ENCODE measurements around the gene PIH1D1. TPM values are rescaled to one million over a fixed set of nuclear protein-coding genes. Genes with fewer than 3 reads are reported as not detected.

The PIH1D1 gene
- total and polyA plus RNA-seq, 2 experiments from 2014 or later = 103 to 164 TPM

DNA sequence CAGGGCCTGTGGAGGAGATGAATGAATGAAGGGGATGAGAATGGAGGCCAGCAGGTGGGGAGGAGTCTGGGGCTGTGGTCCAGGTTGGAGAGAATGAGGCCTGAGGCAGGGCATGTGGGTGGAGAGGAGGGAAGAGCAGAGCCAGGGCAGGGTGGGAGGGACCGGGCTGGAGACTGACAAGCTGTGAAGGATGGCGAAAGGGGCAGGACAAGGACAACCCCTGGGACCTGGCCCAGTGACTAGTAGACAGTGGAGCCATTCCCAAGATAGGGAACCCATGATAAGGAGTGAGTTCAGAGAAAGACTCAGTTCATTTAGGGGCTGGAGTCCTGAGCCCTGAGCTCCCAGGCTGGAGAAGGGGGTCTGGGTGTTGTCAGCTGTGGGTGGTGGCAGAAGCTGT, 31.4 kb downstream of the PIH1D1 start:
- Histone ChIP-seq H3F3A (replicated peaks; ENCODE audit: low read depth) (peaks cover 19% of the 10 kb centered on the region), H3K4me2 (peak overlapping the region; percentile 33; the same call in 1 of the 2 replicates), H2AFZ (no peak overlapping the region), H3K27me3 (ENCODE audit: insufficient read depth) (peaks cover 40% of the 10 kb centered on the region), H3K36me3 (ENCODE audit: insufficient read depth) (no peaks in the 10 kb centered on the region), H3K4me1 (ENCODE audit: insufficient read depth) (peaks cover 30% of the 10 kb centered on the region), H4K20me1 (replicated peaks; ENCODE audit: insufficient read depth) (peaks cover 4% of the 10 kb centered on the region; the same call in 1 of the 2 replicates), H3K27ac (ENCODE audit: low read depth) (no peak overlapping the region), H3K4me3 (no peak overlapping the region), H3K79me2 (replicated peaks; ENCODE audit: insufficient read depth) (no peaks in the 10 kb centered on the region), H3K9me2 (ENCODE audit: insufficient read depth) (no peaks in the 10 kb centered on the region)
- H3K27ac Mint-ChIP-seq = no peak overlapping the region
- H3K4me3 Mint-ChIP-seq = peak overlapping the region; percentile 11; the same call in 1 of the 3 replicates
- H3K36me3 Mint-ChIP-seq (ENCODE audit: low read depth) = no peaks in the 10 kb centered on the region; the same call in 2 of the 3 replicates
- ATAC-seq (no peak), DNase-seq (ENCODE audit: low spot score) (no peak)
- H3K27me3 Mint-ChIP-seq (ENCODE audit: insufficient read depth, low read depth, poor library complexity) = peaks cover 50% of the 10 kb centered on the region
- no peak for TF ChIP-seq CREB1 (CRISPR knock-in tag; IDR thresholded peaks at IDR 0.05; ENCODE audit: low read depth)
- TF ChIP-seq, protein P1, sequence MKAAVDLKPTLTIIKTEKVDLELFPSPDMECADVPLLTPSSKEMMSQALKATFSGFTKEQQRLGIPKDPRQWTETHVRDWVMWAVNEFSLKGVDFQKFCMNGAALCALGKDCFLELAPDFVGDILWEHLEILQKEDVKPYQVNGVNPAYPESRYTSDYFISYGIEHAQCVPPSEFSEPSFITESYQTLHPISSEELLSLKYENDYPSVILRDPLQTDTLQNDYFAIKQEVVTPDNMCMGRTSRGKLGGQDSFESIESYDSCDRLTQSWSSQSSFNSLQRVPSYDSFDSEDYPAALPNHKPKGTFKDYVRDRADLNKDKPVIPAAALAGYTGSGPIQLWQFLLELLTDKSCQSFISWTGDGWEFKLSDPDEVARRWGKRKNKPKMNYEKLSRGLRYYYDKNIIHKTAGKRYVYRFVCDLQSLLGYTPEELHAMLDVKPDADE (IDR thresholded peaks at IDR 0.05) = no peak
- no peak for TF ChIP-seq EZH2 (IDR thresholded peaks at IDR 0.05; ENCODE audit: low read depth, unreplicated experiment)
- TF ChIP-seq, protein P2, sequence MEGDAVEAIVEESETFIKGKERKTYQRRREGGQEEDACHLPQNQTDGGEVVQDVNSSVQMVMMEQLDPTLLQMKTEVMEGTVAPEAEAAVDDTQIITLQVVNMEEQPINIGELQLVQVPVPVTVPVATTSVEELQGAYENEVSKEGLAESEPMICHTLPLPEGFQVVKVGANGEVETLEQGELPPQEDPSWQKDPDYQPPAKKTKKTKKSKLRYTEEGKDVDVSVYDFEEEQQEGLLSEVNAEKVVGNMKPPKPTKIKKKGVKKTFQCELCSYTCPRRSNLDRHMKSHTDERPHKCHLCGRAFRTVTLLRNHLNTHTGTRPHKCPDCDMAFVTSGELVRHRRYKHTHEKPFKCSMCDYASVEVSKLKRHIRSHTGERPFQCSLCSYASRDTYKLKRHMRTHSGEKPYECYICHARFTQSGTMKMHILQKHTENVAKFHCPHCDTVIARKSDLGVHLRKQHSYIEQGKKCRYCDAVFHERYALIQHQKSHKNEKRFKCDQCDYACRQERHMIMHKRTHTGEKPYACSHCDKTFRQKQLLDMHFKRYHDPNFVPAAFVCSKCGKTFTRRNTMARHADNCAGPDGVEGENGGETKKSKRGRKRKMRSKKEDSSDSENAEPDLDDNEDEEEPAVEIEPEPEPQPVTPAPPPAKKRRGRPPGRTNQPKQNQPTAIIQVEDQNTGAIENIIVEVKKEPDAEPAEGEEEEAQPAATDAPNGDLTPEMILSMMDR (conservative IDR thresholded peaks at IDR 0.05; ENCODE audit: low read depth in 2 of 2) = no peak
- TF ChIP-seq POLR2AphosphoS5 (IDR thresholded peaks at IDR 0.05; ENCODE audit: low read depth) = no peak
- TF ChIP-seq STAT1 (IDR thresholded peaks at IDR 0.05; ENCODE audit: unreplicated experiment) = no peak
- TF ChIP-seq JUNB (IDR thresholded peaks at IDR 0.05; ENCODE audit: unreplicated experiment) = no peak
- TF ChIP-seq EZH2phosphoT487 (IDR thresholded peaks at IDR 0.05; ENCODE audit: unreplicated experiment) = no peak
- no peak for TF ChIP-seq ZNF331 (CRISPR knock-in tag; IDR thresholded peaks at IDR 0.05; ENCODE audit: low read depth)
- TF ChIP-seq, protein P3, sequence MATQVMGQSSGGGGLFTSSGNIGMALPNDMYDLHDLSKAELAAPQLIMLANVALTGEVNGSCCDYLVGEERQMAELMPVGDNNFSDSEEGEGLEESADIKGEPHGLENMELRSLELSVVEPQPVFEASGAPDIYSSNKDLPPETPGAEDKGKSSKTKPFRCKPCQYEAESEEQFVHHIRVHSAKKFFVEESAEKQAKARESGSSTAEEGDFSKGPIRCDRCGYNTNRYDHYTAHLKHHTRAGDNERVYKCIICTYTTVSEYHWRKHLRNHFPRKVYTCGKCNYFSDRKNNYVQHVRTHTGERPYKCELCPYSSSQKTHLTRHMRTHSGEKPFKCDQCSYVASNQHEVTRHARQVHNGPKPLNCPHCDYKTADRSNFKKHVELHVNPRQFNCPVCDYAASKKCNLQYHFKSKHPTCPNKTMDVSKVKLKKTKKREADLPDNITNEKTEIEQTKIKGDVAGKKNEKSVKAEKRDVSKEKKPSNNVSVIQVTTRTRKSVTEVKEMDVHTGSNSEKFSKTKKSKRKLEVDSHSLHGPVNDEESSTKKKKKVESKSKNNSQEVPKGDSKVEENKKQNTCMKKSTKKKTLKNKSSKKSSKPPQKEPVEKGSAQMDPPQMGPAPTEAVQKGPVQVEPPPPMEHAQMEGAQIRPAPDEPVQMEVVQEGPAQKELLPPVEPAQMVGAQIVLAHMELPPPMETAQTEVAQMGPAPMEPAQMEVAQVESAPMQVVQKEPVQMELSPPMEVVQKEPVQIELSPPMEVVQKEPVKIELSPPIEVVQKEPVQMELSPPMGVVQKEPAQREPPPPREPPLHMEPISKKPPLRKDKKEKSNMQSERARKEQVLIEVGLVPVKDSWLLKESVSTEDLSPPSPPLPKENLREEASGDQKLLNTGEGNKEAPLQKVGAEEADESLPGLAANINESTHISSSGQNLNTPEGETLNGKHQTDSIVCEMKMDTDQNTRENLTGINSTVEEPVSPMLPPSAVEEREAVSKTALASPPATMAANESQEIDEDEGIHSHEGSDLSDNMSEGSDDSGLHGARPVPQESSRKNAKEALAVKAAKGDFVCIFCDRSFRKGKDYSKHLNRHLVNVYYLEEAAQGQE (IDR thresholded peaks at IDR 0.05; ENCODE audit: unreplicated experiment) = no peak
- TF ChIP-seq ZNF114 (CRISPR knock-in tag; IDR thresholded peaks at IDR 0.05) = no peak
- TF ChIP-seq, protein P4, sequence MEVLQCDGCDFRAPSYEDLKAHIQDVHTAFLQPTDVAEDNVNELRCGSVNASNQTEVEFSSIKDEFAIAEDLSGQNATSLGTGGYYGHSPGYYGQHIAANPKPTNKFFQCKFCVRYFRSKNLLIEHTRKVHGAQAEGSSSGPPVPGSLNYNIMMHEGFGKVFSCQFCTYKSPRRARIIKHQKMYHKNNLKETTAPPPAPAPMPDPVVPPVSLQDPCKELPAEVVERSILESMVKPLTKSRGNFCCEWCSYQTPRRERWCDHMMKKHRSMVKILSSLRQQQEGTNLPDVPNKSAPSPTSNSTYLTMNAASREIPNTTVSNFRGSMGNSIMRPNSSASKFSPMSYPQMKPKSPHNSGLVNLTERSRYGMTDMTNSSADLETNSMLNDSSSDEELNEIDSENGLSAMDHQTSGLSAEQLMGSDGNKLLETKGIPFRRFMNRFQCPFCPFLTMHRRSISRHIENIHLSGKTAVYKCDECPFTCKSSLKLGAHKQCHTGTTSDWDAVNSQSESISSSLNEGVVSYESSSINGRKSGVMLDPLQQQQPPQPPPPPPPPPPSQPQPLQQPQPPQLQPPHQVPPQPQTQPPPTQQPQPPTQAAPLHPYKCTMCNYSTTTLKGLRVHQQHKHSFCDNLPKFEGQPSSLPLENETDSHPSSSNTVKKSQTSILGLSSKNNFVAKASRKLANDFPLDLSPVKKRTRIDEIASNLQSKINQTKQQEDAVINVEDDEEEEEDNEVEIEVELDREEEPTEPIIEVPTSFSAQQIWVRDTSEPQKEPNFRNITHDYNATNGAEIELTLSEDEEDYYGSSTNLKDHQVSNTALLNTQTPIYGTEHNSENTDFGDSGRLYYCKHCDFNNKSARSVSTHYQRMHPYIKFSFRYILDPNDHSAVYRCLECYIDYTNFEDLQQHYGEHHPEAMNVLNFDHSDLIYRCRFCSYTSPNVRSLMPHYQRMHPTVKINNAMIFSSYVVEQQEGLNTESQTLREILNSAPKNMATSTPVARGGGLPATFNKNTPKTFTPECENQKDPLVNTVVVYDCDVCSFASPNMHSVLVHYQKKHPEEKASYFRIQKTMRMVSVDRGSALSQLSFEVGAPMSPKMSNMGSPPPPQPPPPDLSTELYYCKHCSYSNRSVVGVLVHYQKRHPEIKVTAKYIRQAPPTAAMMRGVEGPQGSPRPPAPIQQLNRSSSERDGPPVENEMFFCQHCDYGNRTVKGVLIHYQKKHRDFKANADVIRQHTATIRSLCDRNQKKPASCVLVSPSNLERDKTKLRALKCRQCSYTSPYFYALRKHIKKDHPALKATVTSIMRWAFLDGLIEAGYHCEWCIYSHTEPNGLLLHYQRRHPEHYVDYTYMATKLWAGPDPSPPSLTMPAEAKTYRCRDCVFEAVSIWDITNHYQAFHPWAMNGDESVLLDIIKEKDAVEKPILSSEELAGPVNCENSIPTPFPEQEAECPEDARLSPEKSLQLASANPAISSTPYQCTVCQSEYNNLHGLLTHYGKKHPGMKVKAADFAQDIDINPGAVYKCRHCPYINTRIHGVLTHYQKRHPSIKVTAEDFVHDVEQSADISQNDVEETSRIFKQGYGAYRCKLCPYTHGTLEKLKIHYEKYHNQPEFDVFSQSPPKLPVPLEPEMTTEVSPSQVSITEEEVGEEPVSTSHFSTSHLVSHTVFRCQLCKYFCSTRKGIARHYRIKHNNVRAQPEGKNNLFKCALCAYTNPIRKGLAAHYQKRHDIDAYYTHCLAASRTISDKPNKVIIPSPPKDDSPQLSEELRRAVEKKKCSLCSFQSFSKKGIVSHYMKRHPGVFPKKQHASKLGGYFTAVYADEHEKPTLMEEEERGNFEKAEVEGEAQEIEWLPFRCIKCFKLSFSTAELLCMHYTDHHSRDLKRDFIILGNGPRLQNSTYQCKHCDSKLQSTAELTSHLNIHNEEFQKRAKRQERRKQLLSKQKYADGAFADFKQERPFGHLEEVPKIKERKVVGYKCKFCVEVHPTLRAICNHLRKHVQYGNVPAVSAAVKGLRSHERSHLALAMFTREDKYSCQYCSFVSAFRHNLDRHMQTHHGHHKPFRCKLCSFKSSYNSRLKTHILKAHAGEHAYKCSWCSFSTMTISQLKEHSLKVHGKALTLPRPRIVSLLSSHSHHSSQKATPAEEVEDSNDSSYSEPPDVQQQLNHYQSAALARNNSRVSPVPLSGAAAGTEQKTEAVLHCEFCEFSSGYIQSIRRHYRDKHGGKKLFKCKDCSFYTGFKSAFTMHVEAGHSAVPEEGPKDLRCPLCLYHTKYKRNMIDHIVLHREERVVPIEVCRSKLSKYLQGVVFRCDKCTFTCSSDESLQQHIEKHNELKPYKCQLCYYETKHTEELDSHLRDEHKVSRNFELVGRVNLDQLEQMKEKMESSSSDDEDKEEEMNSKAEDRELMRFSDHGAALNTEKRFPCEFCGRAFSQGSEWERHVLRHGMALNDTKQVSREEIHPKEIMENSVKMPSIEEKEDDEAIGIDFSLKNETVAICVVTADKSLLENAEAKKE (CRISPR knock-in tag; IDR thresholded peaks at IDR 0.05) = no peak
- TF ChIP-seq NANOG (IDR thresholded peaks at IDR 0.05; ENCODE audit: borderline replicate concordance) = no peak
- H3K9me3 Mint-ChIP-seq = peaks cover 3% of the 10 kb centered on the region
- peaks cover 57% of the 10 kb centered on the region for H3K4me1 Mint-ChIP-seq

Measured in GM23338 (cell line).